ENCODE measurements around the gene SND1.
"Not testable (repeated sequence)": the region's sequence is repeated elsewhere in the genome, so short reads cannot be mapped to it uniquely, and the experiment has no call there.

The SND1 gene

GRCh38 chr7:127895814-127896280 is 243.9 kb downstream of the SND1 start:
- no peak for DNase-seq

- no peak for DNase-seq
Measured at GRCh38 chr7:127896659-127897058, 244.7 kb downstream of the SND1 start.

- no peak for DNase-seq
Measured at GRCh38 chr7:127897704-127898454, 245.9 kb downstream of the SND1 start.

- no peak for DNase-seq
Measured at GRCh38 chr7:127899411-127899810, 247.4 kb downstream of the SND1 start.

- DNase-seq, result no peak
Measured at GRCh38 chr7:127900141-127900540, 248.1 kb downstream of the SND1 start.

- no peak for DNase-seq
Measured at GRCh38 chr7:127900732-127901685, 249.0 kb downstream of the SND1 start.

- DNase-seq, result no peak
Measured at GRCh38 chr7:127901895-127902703, 250.1 kb downstream of the SND1 start.

GRCh38 chr7:127902753-127903152 is 250.8 kb downstream of the SND1 start:
- not testable (repeated sequence) for DNase-seq

- no peak for DNase-seq
Measured at GRCh38 chr7:127903892-127904669, 252.1 kb downstream of the SND1 start.

GRCh38 chr7:127904670-127904985 is 252.6 kb downstream of the SND1 start:
- no peak for DNase-seq

GRCh38 chr7:127905021-127905420 is 253.0 kb downstream of the SND1 start:
- DNase-seq, result no peak

- no peak for DNase-seq
Measured at GRCh38 chr7:127905491-127906330, 253.7 kb downstream of the SND1 start.

GRCh38 chr7:127907110-127908040 is 255.4 kb downstream of the SND1 start:
- DNase-seq, result no peak

GRCh38 chr7:127908430-127909258 is 256.6 kb downstream of the SND1 start:
- DNase-seq, result no peak

- no peak for DNase-seq
Measured at GRCh38 chr7:127909424-127910152, 257.6 kb downstream of the SND1 start.

- DNase-seq, result no peak
Measured at GRCh38 chr7:127910670-127911069, 258.7 kb downstream of the SND1 start.

GRCh38 chr7:127911968-127912511 is 260.0 kb downstream of the SND1 start:
- no peak for DNase-seq

- no peak for DNase-seq
Measured at GRCh38 chr7:127912901-127913300, 260.9 kb downstream of the SND1 start.
